ENCODE measurements around the gene MVB12B.

DNA sequence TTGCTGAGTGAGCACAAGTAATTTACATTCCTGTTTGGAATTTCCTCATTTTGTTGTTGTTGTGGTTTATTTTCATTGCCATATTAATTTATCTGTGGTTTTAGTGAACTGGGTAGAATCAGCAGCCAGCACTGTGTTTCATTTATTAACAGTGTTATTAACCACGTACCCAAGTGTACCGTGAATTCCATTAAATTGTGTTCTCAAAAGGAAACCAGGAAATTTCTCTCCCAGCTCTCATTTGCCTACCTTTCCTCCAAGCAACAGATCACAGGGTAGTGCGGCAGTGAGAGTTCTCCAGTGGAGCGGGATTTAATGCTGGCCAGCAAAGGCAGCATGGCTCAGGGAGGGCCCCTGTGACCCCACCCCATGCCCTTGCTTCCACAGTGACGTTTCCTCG is 54.6 kb downstream of the MVB12B start:
- TF ChIP-seq YY1 (IDR thresholded peaks at IDR 0.05; ENCODE audit: insufficient read depth, insufficient read length) (no peak), ZNF274 (IDR thresholded peaks at IDR 0.05; ENCODE audit: low read depth, low read length) (no peak)
